Measurements from ENCODE around the gene LNX2. TPM values are rescaled to one million over a fixed set of nuclear protein-coding genes. Genes with fewer than 3 reads are reported as not detected.

Gene LNX2
- total RNA-seq, 2 experiments from 2014 or later, result 4.5 to 4.6 TPM

DNA sequence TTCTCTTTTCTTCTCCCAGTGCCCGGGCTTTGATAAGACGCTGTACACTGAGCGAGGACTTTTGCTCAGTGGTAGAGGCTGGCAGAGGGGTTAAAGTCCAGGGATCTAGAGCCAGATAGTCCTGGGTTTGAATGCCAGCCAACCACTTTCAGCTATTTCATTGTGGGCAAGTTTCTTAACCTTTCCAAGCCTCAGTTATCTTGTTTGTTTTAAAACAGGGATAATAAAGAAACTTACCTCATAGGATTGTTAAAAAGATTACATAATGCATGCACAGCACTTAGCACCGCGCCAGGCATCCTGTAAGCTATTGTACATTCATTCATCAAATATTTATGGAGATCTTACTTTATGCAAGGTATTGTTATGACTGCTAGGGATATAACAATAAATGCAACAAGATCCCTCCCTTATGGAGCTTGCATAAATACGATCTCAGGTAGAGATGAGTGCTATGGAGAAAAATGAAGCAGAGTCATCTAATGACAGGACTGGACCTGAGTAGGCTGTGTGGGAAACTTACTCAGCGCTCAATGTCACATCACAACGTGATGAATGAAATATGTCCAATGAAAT, 70.8 kb downstream of the LNX2 start:
- intact Hi-C loops (cut with micrococcal nuclease), result no loop called here
- DNase-seq (no peak), ATAC-seq (no peak)
- no peak for TF ChIP-seq CTCF (IDR thresholded peaks at IDR 0.05)
- H3K4me1 Mint-ChIP-seq (ENCODE audit: low read depth), result no peaks in the 10 kb centered on the region
- POLR2A ChIA-PET, result interaction anchor here (0.6 kb wide), 1 partner anchor 188 kb away, joined by 3 read pairs; no protein-coding TSS in a partner anchor
- H3K27me3 Mint-ChIP-seq, result no peaks in the 10 kb centered on the region
- H3K36me3 Mint-ChIP-seq (ENCODE audit: low read depth), result peaks cover 25% of the 10 kb centered on the region
- no peaks in the 10 kb centered on the region for H3K9me3 Mint-ChIP-seq
- H3K4me3 Mint-ChIP-seq, result no peak overlapping the region
- CTCF ChIA-PET, result interaction anchor here (0.9 to 1.1 kb wide), 2 partner anchors 187 to 278 kb away, joined by 3 to 4 read pairs; no protein-coding TSS in a partner anchor
- no peak overlapping the region for H3K27ac Mint-ChIP-seq

DNA sequence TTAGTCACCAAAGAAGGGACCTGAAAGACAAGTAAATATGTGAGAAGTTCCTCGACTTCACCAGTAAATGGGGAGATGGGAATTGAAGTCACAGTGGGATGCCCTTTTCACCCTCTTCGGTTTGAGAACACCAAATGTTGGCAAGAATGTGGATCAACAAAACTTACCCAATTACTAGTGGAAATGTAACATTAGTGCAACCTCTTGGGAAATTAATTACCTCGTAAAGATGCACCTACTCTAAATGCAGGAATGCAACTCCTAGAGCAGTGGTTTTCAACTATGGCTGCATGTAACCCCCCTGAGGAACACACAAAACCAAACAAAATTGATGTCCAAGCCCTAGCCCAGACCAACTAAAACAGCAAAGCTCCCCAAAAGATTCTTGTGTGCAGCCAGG, 78.1 kb downstream of the LNX2 start:
- no peaks in the 10 kb centered on the region for H3K27me3 Mint-ChIP-seq
- ChIA-PET CTCF (interaction anchor here (1.0 to 3.9 kb wide), 3 partner anchors 10 to 284 kb away, joined by 3 to 14 read pairs (median 6); no protein-coding TSS in a partner anchor), POLR2A (no interaction called here)
- no peak overlapping the region for H3K27ac Mint-ChIP-seq
- no peaks in the 10 kb centered on the region for H3K9me3 Mint-ChIP-seq
- no peak for TF ChIP-seq CTCF (IDR thresholded peaks at IDR 0.05)
- DNase-seq (no peak), ATAC-seq (no peak)
- H3K4me3 Mint-ChIP-seq, result no peak overlapping the region
- no peaks in the 10 kb centered on the region for H3K4me1 Mint-ChIP-seq (ENCODE audit: low read depth)
- peaks cover 2% of the 10 kb centered on the region for H3K36me3 Mint-ChIP-seq (ENCODE audit: low read depth)
- intact Hi-C loops (cut with micrococcal nuclease), result no loop called here

DNA sequence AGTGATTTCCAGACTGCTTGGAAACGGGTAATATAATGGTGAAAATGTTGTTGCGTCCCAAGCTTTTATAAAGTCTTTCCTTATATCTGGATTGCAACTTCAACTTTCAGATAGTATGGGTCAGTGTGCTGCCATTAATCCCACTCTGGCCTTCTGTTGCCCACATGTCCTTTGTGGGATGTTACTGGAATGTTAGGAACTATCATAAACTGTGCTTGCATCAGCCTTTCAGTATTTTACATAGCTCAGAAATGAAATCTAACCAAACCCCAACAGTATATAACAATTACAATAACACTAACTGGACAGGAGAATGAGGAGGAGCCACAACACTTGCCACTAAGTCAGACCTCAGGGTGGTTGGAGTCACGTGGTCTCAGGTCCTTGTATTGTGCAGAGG, 78.9 kb downstream of the LNX2 start:
- no peak for TF ChIP-seq CTCF (IDR thresholded peaks at IDR 0.05)
- no peaks in the 10 kb centered on the region for H3K4me1 Mint-ChIP-seq (ENCODE audit: low read depth)
- ATAC-seq, result no peak
- no peaks in the 10 kb centered on the region for H3K27me3 Mint-ChIP-seq
- no peaks in the 10 kb centered on the region for H3K9me3 Mint-ChIP-seq
- no peak for DNase-seq
- ChIA-PET POLR2A (interaction anchor here (1.4 kb wide), 1 partner anchor 11 kb away, joined by 5 read pairs; no protein-coding TSS in a partner anchor), CTCF (interaction anchor here (0.8 to 3.9 kb wide), 6 partner anchors 9 to 285 kb away, joined by 3 to 14 read pairs (median 4); no protein-coding TSS in a partner anchor)
- no peak overlapping the region for H3K4me3 Mint-ChIP-seq
- no peak overlapping the region for H3K27ac Mint-ChIP-seq
- H3K36me3 Mint-ChIP-seq (ENCODE audit: low read depth), result peaks cover 2% of the 10 kb centered on the region
- intact Hi-C loops (cut with micrococcal nuclease), result no loop called here

- Mint-ChIP-seq H3K9me3 (no peaks in the 10 kb centered on the region), H3K27ac (no peak overlapping the region), H3K36me3 (ENCODE audit: low read depth) (no peaks in the 10 kb centered on the region), H3K4me1 (ENCODE audit: low read depth) (peaks cover 7% of the 10 kb centered on the region), H3K27me3 (no peaks in the 10 kb centered on the region), H3K4me3 (no peak overlapping the region)
- intact Hi-C loops (cut with micrococcal nuclease), result no loop called here
- POLR2A ChIA-PET, result no interaction called here
- CTCF ChIA-PET, result interaction anchor here (1.3 to 1.6 kb wide), 2 partner anchors 174 to 290 kb away, joined by 3 to 4 read pairs; no protein-coding TSS in a partner anchor
- ATAC-seq (no peak), DNase-seq (no peak)
- TF ChIP-seq CTCF (IDR thresholded peaks at IDR 0.05), result no peak
These were observed 83.8 kb downstream of the LNX2 start for GRCh38 chr13:27536361-27537101.

GRCh38 chr13:27535546-27535945, 84.8 kb downstream of the LNX2 start:
- DNase-seq, result no peak
- CTCF ChIA-PET, result interaction anchor here (4.8 kb wide), 1 partner anchor 291 kb away, joined by 37 read pairs; no protein-coding TSS in a partner anchor

More at GRCh38 chr13:27535546-27535945, 84.8 kb downstream of the LNX2 start:
- no peak overlapping the region for H3K27ac Mint-ChIP-seq
- H3K27me3 Mint-ChIP-seq, result peaks cover 2% of the 10 kb centered on the region
- peaks cover 7% of the 10 kb centered on the region for H3K4me1 Mint-ChIP-seq (ENCODE audit: low read depth)
- TF ChIP-seq CTCF (IDR thresholded peaks at IDR 0.05), result no peak
- no peak overlapping the region for H3K4me3 Mint-ChIP-seq
- H3K9me3 Mint-ChIP-seq, result no peaks in the 10 kb centered on the region
- H3K36me3 Mint-ChIP-seq (ENCODE audit: low read depth), result no peaks in the 10 kb centered on the region
- intact Hi-C loops (cut with micrococcal nuclease), result no loop called here
- no peak for ATAC-seq
- POLR2A ChIA-PET, result interaction anchor here (1.4 kb wide), 1 partner anchor 11 kb away, joined by 3 read pairs; no protein-coding TSS in a partner anchor
